T-helper 2 cell (primary cell): ENCODE results near the gene SIPA1.

Experiments
- DNase-seq, 5 experiments: peaks; one replicate each; pipeline versions ENCODE4 v3.0.0 to v3.0.0-alpha.2; 2012 to 2022

The SIPA1 gene

GRCh38 chr11:65607614-65608426 is 30.1 kb upstream of the SIPA1 start:
- DNase-seq = no peak

- DNase-seq = no peak
Observed at GRCh38 chr11:65609229-65609628, 28.7 kb upstream of the SIPA1 start.

GRCh38 chr11:65609665-65610064 is 28.2 kb upstream of the SIPA1 start:
- DNase-seq = no peak

- DNase-seq = no peak
Observed at GRCh38 chr11:65610404-65610803, 27.5 kb upstream of the SIPA1 start.

GRCh38 chr11:65611028-65611757 is 26.7 kb upstream of the SIPA1 start:
- DNase-seq = no peak

- no peak for DNase-seq
Observed at GRCh38 chr11:65611758-65612603, 25.9 kb upstream of the SIPA1 start.

- no peak for DNase-seq
Observed at GRCh38 chr11:65612691-65613090, 25.2 kb upstream of the SIPA1 start.

GRCh38 chr11:65613091-65613928 is 24.6 kb upstream of the SIPA1 start:
- DNase-seq = peak in 3 of 5 experiments; percentile 11 to 24 (median 13)

GRCh38 chr11:65615229-65615949 is 22.5 kb upstream of the SIPA1 start, which contains the start of gene PCNX3:
Gene PCNX3 (plus strand): TSS chr11:65615776. CDS start chr11:65616312, 536 bp downstream.
- DNase-seq = peak; percentile 98 to 100 (median 100)

GRCh38 chr11:65615950-65616574 is 21.8 kb upstream of the SIPA1 start:
- DNase-seq = peak in 1 of 5 experiments; percentile 56

GRCh38 chr11:65616575-65617001 is 21.3 kb upstream of the SIPA1 start:
- peak in 1 of 5 experiments; percentile 55 for DNase-seq

GRCh38 chr11:65617136-65617850 is 20.6 kb upstream of the SIPA1 start:
- no peak for DNase-seq

- DNase-seq = no peak
Observed at GRCh38 chr11:65617990-65618751, 19.7 kb upstream of the SIPA1 start.

- DNase-seq = no peak
Observed at GRCh38 chr11:65618763-65619162, 19.1 kb upstream of the SIPA1 start.

- DNase-seq = no peak
Observed at GRCh38 chr11:65619281-65619928, 18.5 kb upstream of the SIPA1 start.

GRCh38 chr11:65620666-65621065 is 17.2 kb upstream of the SIPA1 start:
- DNase-seq = no peak

GRCh38 chr11:65621460-65621859 is 16.4 kb upstream of the SIPA1 start:
- DNase-seq = no peak

GRCh38 chr11:65622011-65622410 is 15.9 kb upstream of the SIPA1 start:
- DNase-seq = no peak

GRCh38 chr11:65623177-65623576 is 14.7 kb upstream of the SIPA1 start:
- no peak for DNase-seq
